SIG-M5 (cell line): ENCODE measurements around the gene RMI2.

Experiments used
- DNase-seq: peaks from one replicate; lab custom pipeline; 2025; lab: John Stamatoyannopoulos, UW

Gene RMI2

GRCh38 chr16:11328172-11329070 is 16.8 kb upstream of the RMI2 start:
- DNase-seq: peak; percentile 50

DNA sequence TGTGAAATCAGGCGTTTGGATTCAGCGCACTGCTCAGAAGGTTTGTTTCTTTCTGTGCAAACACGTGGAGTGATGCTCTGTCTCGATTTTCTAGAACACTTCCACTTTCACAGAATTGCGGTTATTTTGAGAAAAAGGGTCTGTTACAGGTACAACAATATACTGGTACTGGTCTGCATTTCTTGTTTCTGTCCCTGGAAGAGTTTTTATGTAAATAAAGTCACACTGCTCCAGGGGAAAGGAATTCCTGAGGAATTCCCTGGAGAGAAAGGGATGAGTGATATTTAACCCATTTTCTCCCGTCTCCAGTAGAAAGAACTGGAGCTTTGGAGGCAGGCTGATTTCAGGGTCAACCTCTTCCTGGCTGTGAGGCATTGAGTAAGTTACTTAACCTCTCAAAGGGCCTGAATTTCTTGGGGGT is 16.2 kb upstream of the RMI2 start:
- DNase-seq: no peak

- no peak for DNase-seq
Observed at GRCh38 chr16:11329891-11330290, 15.4 kb upstream of the RMI2 start.

GRCh38 chr16:11330526-11331237 is 14.6 kb upstream of the RMI2 start:
- no peak for DNase-seq

GRCh38 chr16:11331967-11332366 is 13.3 kb upstream of the RMI2 start:
- no peak for DNase-seq

GRCh38 chr16:11333010-11333409 is 12.2 kb upstream of the RMI2 start:
- no peak for DNase-seq

- no peak for DNase-seq
Observed at GRCh38 chr16:11333702-11334101, 11.6 kb upstream of the RMI2 start.

GRCh38 chr16:11334831-11335404 is 10.3 kb upstream of the RMI2 start:
- DNase-seq: no peak

- no peak for DNase-seq
Observed at GRCh38 chr16:11339075-11339474, 6.2 kb upstream of the RMI2 start.

DNA sequence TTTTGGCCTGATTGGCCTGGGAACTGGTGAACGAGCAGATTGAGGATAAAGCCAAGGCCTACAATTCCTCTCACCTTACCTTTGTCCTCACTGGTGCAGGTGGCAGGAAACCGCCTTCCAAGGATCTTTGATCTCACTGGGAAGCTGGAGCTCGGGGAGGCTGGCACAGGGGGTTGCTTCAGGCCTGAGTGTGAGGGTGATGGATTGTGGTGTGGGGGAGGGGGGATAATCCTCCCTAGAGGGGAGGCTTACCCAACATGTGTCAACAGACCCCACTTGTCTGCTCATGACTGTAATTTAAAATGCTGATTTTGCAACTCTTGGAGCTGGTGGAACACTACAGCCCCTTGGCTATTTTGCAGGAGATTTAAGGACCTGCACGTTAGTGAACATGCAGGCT is 4.5 kb upstream of the RMI2 start:
- no peak for DNase-seq

- DNase-seq: no peak
Observed at GRCh38 chr16:11341371-11341770, 3.9 kb upstream of the RMI2 start.

DNA sequence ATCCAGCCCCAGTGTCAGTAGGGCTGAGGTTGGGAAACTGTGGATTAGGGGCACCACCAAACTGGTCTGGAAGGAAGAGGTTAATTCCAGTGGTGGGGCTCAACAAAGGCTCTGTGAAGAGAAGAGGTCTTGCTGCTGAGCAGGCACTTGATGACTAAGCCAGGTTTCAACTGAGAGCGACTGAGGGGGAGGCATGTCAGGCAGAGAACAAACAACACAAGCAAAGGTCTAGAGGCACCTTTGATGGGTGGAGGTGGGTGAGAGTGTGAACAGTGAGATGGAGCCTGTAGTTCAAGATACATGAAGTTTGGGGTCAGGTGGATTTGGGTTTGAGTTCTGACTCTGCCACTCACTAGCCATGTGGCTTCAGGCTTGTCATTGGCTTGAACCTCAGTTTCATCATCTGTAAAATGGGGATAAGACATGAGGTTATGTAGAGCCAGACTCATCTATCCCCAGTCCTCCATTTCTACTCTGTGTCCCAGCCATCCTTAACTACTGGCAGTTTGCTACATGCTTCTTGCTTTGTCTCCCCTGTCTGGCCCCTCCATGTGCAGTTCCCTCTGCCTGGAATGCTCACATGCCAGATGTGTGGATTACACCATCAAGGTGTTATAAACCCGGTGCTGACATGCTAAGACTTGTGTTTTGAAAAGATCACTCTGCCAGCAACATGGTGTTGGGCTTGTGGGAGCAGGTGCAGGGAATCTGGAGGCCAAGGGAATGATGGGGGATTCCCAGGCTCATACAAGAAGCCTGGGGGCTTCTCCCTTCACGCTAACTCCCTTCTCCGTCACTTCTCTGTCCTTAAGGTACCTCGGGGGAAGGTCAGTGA is 3.0 kb upstream of the RMI2 start:
- DNase-seq: no peak

- no peak for DNase-seq
Observed at GRCh38 chr16:11346700-11347319, 1.6 kb downstream of the RMI2 start.

DNA sequence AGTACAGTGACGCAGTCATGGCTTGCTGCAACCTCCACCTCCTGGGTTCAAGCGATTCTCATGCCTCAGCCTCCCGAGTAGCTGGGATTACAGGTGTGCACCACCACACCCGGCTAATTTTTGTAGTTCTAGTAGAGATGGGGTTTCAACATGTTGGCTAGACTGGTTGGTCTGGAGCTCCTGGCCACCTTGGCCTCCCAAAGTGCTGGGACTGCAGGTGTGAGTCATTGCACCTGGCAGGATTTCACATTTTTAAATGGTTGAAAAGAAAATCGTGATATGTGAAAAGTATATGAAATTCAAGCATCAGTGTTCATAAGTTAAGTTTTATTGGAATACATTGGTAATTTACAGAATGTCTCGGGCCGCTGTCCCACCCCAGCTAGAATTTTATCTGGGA is 2.6 kb downstream of the RMI2 start:
- DNase-seq: no peak

- DNase-seq: no peak
Observed at GRCh38 chr16:11348737-11349598, 3.7 kb downstream of the RMI2 start.

DNA sequence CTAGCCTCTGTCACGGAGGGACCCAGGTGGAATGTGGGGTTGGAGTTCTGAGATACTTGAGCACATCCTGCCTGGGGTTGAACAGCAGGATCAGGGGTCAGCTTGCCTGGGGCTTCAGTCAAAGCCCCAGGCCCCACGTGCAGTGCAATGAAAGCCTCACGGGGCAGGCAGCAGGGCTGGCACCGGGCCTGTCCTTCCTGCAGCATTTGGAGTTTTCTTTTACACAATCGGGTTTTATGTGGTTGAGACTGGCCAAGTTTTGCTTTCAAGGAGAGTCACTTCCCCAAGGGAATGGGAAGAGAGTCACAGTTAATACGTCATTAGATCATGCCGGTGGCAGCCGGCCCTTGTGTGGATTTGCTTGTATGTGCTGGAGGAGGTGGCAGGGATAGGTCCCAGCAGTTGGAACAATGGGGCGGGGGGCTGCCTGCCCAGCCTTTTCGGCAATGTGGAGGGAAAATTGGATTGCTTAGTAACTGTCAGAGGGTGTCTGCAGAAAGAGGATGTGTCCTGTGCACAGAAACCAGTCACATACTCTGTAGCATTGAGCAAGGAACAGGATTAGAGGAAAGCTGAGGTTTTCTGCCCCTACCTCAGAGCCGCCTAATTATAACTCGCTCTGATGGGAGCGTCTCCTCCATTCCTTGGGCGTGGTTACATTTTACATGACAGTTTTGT is 4.5 kb downstream of the RMI2 start:
- no peak for DNase-seq

- DNase-seq: no peak
Observed at GRCh38 chr16:11350519-11350918, 5.3 kb downstream of the RMI2 start.

GRCh38 chr16:11350921-11351335 is 5.7 kb downstream of the RMI2 start:
- DNase-seq: no peak

- no peak for DNase-seq
Observed at GRCh38 chr16:11353158-11353557, 7.9 kb downstream of the RMI2 start.

DNA sequence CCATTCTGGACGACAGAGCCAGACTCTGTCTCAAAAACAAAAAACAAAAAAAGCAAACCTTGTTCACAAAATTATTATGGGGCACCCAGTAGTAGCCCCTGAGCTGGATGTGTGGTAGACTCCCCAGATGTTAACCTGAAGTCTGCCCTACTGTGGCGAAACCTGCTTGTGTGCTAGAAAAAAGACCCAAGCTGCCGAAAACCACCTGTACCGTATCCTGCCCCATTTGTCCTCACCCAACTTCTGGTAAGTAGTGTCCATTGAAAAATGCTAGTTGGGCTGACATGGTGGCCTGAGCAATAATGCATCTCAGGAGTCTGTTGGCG is 9.1 kb downstream of the RMI2 start:
- no peak for DNase-seq
